G401 (cell line): ENCODE data around the gene C3orf18. TPM values are rescaled to one million over a fixed set of nuclear protein-coding genes. Genes with fewer than 3 reads are reported as not detected.
"Not testable (repeated sequence)": the region's sequence is repeated elsewhere in the genome, so short reads cannot be mapped to it uniquely, and the experiment has no call there.

Experiments used
- DNase-seq: peaks from one replicate; pipeline ENCODE4 v3.0.0-alpha.2; 2015; ENCODE audit warnings: low spot score
- in situ Hi-C: cut with HindIII; loops from 2 replicates; pipeline ENCODE4 v1.10.0; 2016; ENCODE audit warnings: low sequenced_read_pairs, mixed read lengths
- total RNA-seq: library from RNA; depleted of rRNA; stranded (reverse); fragments of >200 nt; shearing (Covaris generic); gene quantifications from 2 replicates; pipeline ENCODE4 v1.2.3, GENCODE V29; 2014

Gene C3orf18
- total RNA-seq, 1 experiment from 2014 or later = 15.4 TPM

GRCh38 chr3:50533807-50534461, 33.6 kb downstream of the C3orf18 start:
- DNase-seq = no peak
- in situ Hi-C loops = loop anchor here (10.0 kb wide), 1 partner anchor 179 kb away; the partner anchor contains the start of genes CYB561D2, NPRL2 and TMEM115

GRCh38 chr3:50533316-50533715, 34.2 kb downstream of the C3orf18 start:
- in situ Hi-C loops = loop anchor here (10.0 kb wide), 1 partner anchor 179 kb away; the partner anchor contains the start of genes CYB561D2, NPRL2 and TMEM115
- no peak for DNase-seq

GRCh38 chr3:50532062-50532705, 35.4 kb downstream of the C3orf18 start:
- in situ Hi-C loops = loop anchor here (10.0 kb wide), 1 partner anchor 177 kb away; the partner anchor contains the start of genes CYB561D2, NPRL2 and TMEM115
- DNase-seq = no peak

GRCh38 chr3:50531201-50531600, 36.3 kb downstream of the C3orf18 start:
- no peak for DNase-seq
- in situ Hi-C loops = loop anchor here (10.0 kb wide), 1 partner anchor 176 kb away; the partner anchor contains the start of genes CYB561D2, NPRL2 and TMEM115

- in situ Hi-C loops = loop anchor here (10.0 kb wide), 1 partner anchor 175 kb away; the partner anchor contains the start of genes CYB561D2, NPRL2 and TMEM115
- DNase-seq = no peak
Observed at GRCh38 chr3:50530001-50530970, 37.3 kb downstream of the C3orf18 start.

- in situ Hi-C loops = no loop called here
- no peak for DNase-seq
Observed at GRCh38 chr3:50525987-50526386, 41.6 kb downstream of the C3orf18 start.

- in situ Hi-C loops = no loop called here
- DNase-seq = no peak
Observed at GRCh38 chr3:50525191-50525910, 42.2 kb downstream of the C3orf18 start.

- no peak for DNase-seq
- in situ Hi-C loops = no loop called here
Observed at GRCh38 chr3:50524746-50525145, 42.8 kb downstream of the C3orf18 start.

- in situ Hi-C loops = no loop called here
- DNase-seq = no peak
Observed at GRCh38 chr3:50523279-50523811, 44.2 kb downstream of the C3orf18 start.

- in situ Hi-C loops = no loop called here
Observed at GRCh38 chr3:50521572-50521971, 46.0 kb downstream of the C3orf18 start.

GRCh38 chr3:50520849-50521248, 46.7 kb downstream of the C3orf18 start:
- in situ Hi-C loops = no loop called here
- no peak for DNase-seq

More at GRCh38 chr3:50521572-50521971, 46.0 kb downstream of the C3orf18 start:
- DNase-seq = no peak

- in situ Hi-C loops = no loop called here
- peak; percentile 83 for DNase-seq
Observed at GRCh38 chr3:50519471-50520089, 48.0 kb downstream of the C3orf18 start.

GRCh38 chr3:50518436-50518835, 49.1 kb downstream of the C3orf18 start:
- peak; percentile 63 for DNase-seq
- in situ Hi-C loops = no loop called here

GRCh38 chr3:50517721-50518206, 49.8 kb downstream of the C3orf18 start:
- in situ Hi-C loops = no loop called here
- no peak for DNase-seq

GRCh38 chr3:50516440-50516871, 51.1 kb downstream of the C3orf18 start:
- in situ Hi-C loops = no loop called here
- DNase-seq = no peak

GRCh38 chr3:50515565-50516439, 51.7 kb downstream of the C3orf18 start:
- DNase-seq = no peak
- in situ Hi-C loops = no loop called here

- DNase-seq, in situ Hi-C loops: not testable (repeated sequence)
Observed at GRCh38 chr3:50512908-50513307, 54.6 kb downstream of the C3orf18 start.
